Progenitor cell of endocrine pancreas (in vitro differentiated cells): ENCODE data around the gene IL17REL. TPM values are rescaled to one million over a fixed set of nuclear protein-coding genes. Genes with fewer than 3 reads are reported as not detected.

Experiments used
- DNase-seq: peaks from one replicate; pipeline ENCODE4 v3.0.0; 2021; ENCODE audit warnings: low spot score; ENCODE audit not compliant: unreplicated experiment
- H3K27ac Mint-ChIP-seq: 2 replicates; pipeline ENCODE4 v1.8.0; 2021; ENCODE audit warnings: mild to moderate bottlenecking, moderate library complexity, mixed read lengths
- H3K27me3 Mint-ChIP-seq: 2 replicates; pipeline ENCODE4 v1.8.0; 2021; ENCODE audit warnings: mixed read lengths
- H3K36me3 Mint-ChIP-seq: 2 replicates; pipeline ENCODE4 v1.8.0; 2022; ENCODE audit warnings: mixed read lengths; ENCODE audit not compliant: insufficient read depth
- H3K4me1 Mint-ChIP-seq: 2 replicates; pipeline ENCODE4 v1.8.0; 2021; ENCODE audit warnings: low read depth, mixed read lengths
- H3K4me3 Mint-ChIP-seq: 2 replicates; pipeline ENCODE4 v1.8.0; 2021; ENCODE audit warnings: low read depth, mild to moderate bottlenecking, moderate library complexity, mixed read lengths
- H3K9me3 Mint-ChIP-seq: 2 replicates; pipeline ENCODE4 v1.8.0; 2021; ENCODE audit warnings: low read depth, mixed read lengths
- total RNA-seq: library from RNA; stranded (reverse); gene quantifications from 2 replicates; pipeline ENCODE4 v1.2.1, GENCODE V29; 2021
- TF ChIP-seq, protein P1 (sequence below): fragments of 200-600 bp; sonication (generic); IDR thresholded peaks from one replicate; pipeline ENCODE4 v1.5.0; 2021; ENCODE audit warnings: antibody characterized with exemption, mild to moderate bottlenecking; ENCODE audit not compliant: unreplicated experiment

IL17REL gene
- total RNA-seq, 1 donor from 2014 or later, result 0.10 TPM

GRCh38 chr22:49966774-49967705 lies 45.5 kb downstream of the IL17REL start:
- peaks cover 6% of the 10 kb centered on the region for H3K4me1 Mint-ChIP-seq
- TF ChIP-seq, protein P1, sequence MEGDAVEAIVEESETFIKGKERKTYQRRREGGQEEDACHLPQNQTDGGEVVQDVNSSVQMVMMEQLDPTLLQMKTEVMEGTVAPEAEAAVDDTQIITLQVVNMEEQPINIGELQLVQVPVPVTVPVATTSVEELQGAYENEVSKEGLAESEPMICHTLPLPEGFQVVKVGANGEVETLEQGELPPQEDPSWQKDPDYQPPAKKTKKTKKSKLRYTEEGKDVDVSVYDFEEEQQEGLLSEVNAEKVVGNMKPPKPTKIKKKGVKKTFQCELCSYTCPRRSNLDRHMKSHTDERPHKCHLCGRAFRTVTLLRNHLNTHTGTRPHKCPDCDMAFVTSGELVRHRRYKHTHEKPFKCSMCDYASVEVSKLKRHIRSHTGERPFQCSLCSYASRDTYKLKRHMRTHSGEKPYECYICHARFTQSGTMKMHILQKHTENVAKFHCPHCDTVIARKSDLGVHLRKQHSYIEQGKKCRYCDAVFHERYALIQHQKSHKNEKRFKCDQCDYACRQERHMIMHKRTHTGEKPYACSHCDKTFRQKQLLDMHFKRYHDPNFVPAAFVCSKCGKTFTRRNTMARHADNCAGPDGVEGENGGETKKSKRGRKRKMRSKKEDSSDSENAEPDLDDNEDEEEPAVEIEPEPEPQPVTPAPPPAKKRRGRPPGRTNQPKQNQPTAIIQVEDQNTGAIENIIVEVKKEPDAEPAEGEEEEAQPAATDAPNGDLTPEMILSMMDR, result no peak

GRCh38 chr22:49966041-49966773 lies 46.4 kb downstream of the IL17REL start:
- peaks cover 6% of the 10 kb centered on the region for H3K4me1 Mint-ChIP-seq
- TF ChIP-seq, protein P1, result no peak
- no peak overlapping the region for H3K4me3 Mint-ChIP-seq
- peaks cover 7% of the 10 kb centered on the region for H3K27me3 Mint-ChIP-seq
- peaks cover 2% of the 10 kb centered on the region for H3K36me3 Mint-ChIP-seq
- no peak for DNase-seq
- H3K9me3 Mint-ChIP-seq, result no peaks in the 10 kb centered on the region
- H3K27ac Mint-ChIP-seq, result no peak overlapping the region

More at GRCh38 chr22:49966774-49967705, 45.5 kb downstream of the IL17REL start:
- no peak overlapping the region for H3K4me3 Mint-ChIP-seq
- no peaks in the 10 kb centered on the region for H3K9me3 Mint-ChIP-seq
- peak; percentile 10 for DNase-seq
- H3K36me3 Mint-ChIP-seq, result peaks cover 2% of the 10 kb centered on the region
- peak overlapping the region; percentile 20 for H3K27ac Mint-ChIP-seq
- peaks cover 7% of the 10 kb centered on the region for H3K27me3 Mint-ChIP-seq

DNA sequence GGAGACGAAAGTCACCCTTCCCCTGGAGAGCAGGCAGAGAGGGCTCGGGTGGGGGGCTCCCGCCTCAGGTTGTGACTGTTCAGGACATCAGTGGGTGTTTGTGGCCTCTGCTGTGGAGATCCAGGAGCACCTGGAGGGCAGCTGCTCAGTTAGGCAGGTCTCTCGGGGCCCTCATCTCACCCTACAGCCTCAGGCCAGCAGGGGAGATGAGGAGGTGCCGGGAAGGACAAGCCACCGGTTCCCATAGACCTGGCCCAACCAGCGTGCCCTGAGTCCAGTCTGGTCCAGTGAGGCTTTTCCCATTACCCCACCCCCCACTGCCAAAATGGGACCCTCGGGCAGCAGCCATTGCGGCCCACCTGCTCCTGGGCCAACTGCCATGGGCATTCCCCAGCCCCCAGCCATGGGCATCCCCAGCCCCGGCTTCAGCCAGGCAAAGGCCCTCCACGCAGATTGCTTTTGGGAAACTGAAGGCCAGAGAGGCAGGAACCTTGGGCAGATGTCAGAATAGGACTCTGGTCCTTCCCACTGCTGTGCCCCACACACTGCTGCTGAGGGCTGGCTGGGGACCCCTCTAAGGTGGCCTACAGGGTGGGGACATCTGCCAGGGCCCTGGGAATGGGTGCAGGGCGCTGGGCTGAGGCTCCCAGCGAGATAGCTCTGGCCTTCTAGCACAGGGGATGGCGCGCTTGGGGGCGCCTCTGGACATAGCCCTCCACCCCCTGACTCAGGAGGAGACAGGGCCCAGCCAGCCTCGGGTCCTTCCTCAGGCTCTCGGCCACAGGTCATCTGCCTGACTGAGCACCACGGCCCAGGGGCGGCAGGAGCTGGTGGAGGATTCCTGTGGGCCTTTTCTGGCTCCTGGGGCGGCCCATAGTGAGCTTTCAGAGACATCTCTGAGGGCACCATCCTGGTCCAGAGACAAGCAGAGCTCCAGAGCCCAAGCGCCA lies 47.2 kb downstream of the IL17REL start:
- TF ChIP-seq, protein P1, result no peak
- Mint-ChIP-seq H3K27ac (no peak overlapping the region), H3K9me3 (no peaks in the 10 kb centered on the region), H3K27me3 (peaks cover under 1% of the 10 kb centered on the region), H3K4me3 (no peak overlapping the region), H3K36me3 (peaks cover 2% of the 10 kb centered on the region), H3K4me1 (peaks cover 2% of the 10 kb centered on the region)
- no peak for DNase-seq

DNA sequence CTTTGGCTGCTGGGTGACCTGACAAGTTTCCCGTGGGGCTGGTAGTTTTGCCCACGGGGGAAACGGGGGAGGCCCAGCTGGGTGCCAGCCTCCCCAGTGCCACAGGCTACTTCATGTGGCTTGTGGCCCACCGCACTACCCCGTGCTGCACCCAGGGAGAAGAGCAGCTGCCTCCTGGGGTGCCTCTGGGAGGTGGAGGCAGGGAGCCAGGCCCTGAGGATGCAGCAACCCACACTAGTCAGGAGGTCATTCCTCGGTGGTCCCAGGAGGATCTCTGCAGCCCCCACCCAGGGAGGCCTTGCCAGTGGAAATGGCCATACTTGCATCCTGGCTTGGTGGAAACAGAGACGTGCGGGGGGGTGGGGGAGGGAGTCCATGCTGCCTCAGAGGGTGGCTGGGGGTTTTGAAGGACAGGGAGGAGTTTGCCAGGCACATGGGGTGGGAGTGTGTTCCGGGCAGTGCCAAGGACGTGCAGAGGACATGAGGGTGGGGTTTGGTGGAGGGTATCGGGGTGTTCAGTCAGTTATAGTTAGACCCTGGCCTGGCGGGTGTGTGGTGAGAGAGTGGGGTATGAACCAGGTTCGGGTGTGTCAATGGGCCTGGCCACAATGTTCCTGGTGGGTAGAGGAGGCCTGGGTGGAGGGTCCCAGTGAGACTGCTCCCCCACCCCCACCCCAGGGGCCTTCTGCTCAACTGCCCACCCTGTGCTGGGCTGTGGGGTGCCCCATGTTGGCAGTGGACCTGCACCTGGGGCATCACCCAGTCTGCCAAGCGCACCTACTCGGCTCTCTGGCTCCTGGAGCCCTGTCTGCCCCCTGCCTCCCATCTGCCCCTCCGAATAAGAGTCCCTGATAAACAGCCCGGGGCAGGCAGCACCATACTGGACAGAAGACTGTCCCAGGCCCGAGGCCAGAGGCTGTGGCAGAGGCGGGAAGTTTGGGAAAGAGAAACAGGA lies 48.2 kb downstream of the IL17REL start:
- no peak for DNase-seq
- H3K27ac Mint-ChIP-seq, result no peak overlapping the region
- H3K27me3 Mint-ChIP-seq, result no peaks in the 10 kb centered on the region
- TF ChIP-seq, protein P1, result no peak
- peaks cover 2% of the 10 kb centered on the region for H3K4me1 Mint-ChIP-seq
- H3K9me3 Mint-ChIP-seq, result no peaks in the 10 kb centered on the region
- no peak overlapping the region for H3K4me3 Mint-ChIP-seq
- H3K36me3 Mint-ChIP-seq, result peaks cover 2% of the 10 kb centered on the region
